IMR-90 (cell line): Measurements from ENCODE around the gene ALDH5A1. TPM values are rescaled to one million over a fixed set of nuclear protein-coding genes. Genes with fewer than 3 reads are reported as not detected.

ENCODE experiments used
- ATAC-seq: fragments of 200-7000 bp; cut with Tn5 transposase; 2 replicates; pipeline ENCODE4 v1.9.1; 2020; ENCODE audit warnings: low read depth, mild to moderate bottlenecking, moderate library complexity
- BruUV-seq: library from RNA; stranded (reverse); fragments of 400-500 nt; replicated peaks from 2 replicates; lab custom pipeline; 2021; lab: Mats Ljungman, UMichigan
- CTCF ChIA-PET: fragments of 300-600 bp; formaldehyde crosslinking; extraction: SDS; loops from one replicate; lab custom pipeline; 2021; ENCODE audit warnings: antibody characterized with exemption; lab: Yijun Ruan, JAX
- POLR2A ChIA-PET: fragments of 300-600 bp; sonication (Branson Sonifier 250); formaldehyde crosslinking; loops from one replicate; lab custom pipeline; 2022; ENCODE audit warnings: antibody characterized with exemption; ENCODE audit not compliant: unreplicated experiment; lab: Charles Lee
- DNase-seq: peaks from one replicate; pipeline ENCODE4 v3.0.0; 2013
- H2AFZ ChIP-seq: replicated peaks from 2 replicates; pipeline ENCODE3; 2013; ENCODE audit warnings: low read length, mild to moderate bottlenecking; ENCODE audit not compliant: poor library complexity
- H2AK5ac ChIP-seq: 2 replicates; pipeline ENCODE4 v1.6.1; 2013; ENCODE audit warnings: low read depth, low read length, inconsistent platforms
- H2AK9ac ChIP-seq: replicated peaks from 2 replicates; pipeline ENCODE3; 2013; ENCODE audit warnings: mild to moderate bottlenecking, low read depth, low read length, moderate library complexity; ENCODE audit not compliant: poor library complexity
- H2BK120ac ChIP-seq: 2 replicates; pipeline ENCODE4 v1.6.1; 2013; ENCODE audit warnings: low read depth, low read length, inconsistent platforms
- H2BK15ac ChIP-seq: 3 replicates; pipeline ENCODE4 v1.6.1; 2013; ENCODE audit warnings: low read depth, low read length, inconsistent platforms
- H2BK20ac ChIP-seq: 2 replicates; pipeline ENCODE4 v1.6.1; 2013; ENCODE audit warnings: low read depth, mild to moderate bottlenecking, inconsistent platforms, low read length, moderate library complexity
- H2BK5ac ChIP-seq: 2 replicates; pipeline ENCODE4 v1.6.1; 2013; ENCODE audit warnings: mild to moderate bottlenecking, low read depth, low read length, inconsistent platforms; ENCODE audit not compliant: poor library complexity, severe bottlenecking
- H3K14ac ChIP-seq: replicated peaks from 2 replicates; pipeline ENCODE4 v1.6.1; 2013; ENCODE audit warnings: low read depth, low read length, inconsistent platforms
- H3K18ac ChIP-seq: 2 replicates; pipeline ENCODE4 v1.6.1; 2013; ENCODE audit warnings: low read depth, low read length, control low read depth
- H3K23ac ChIP-seq: 2 replicates; pipeline ENCODE4 v1.6.1; 2013; ENCODE audit warnings: low read depth, low read length, inconsistent platforms
- H3K27ac ChIP-seq: 2 replicates; pipeline ENCODE4 v1.5.1; 2013; ENCODE audit warnings: mild to moderate bottlenecking, control low read depth, low read length; ENCODE audit not compliant: insufficient read depth
- H3K27me3 ChIP-seq: 2 replicates; pipeline ENCODE4 v1.6.1; 2013; ENCODE audit warnings: low read length; ENCODE audit not compliant: control insufficient read depth, insufficient read depth
- H3K36me3 ChIP-seq: 2 replicates; pipeline ENCODE4 v1.6.1; 2013; ENCODE audit warnings: low read length, mixed read lengths; ENCODE audit not compliant: control insufficient read depth, insufficient read depth
- H3K4ac ChIP-seq: 2 replicates; pipeline ENCODE4 v1.6.1; 2013; ENCODE audit warnings: low read depth, low read length, inconsistent platforms
- H3K4me1 ChIP-seq: 2 replicates; pipeline ENCODE4 v1.6.1; 2013; ENCODE audit warnings: low read length, mixed read lengths; ENCODE audit not compliant: control insufficient read depth, insufficient read depth
- H3K4me2 ChIP-seq: 2 replicates; pipeline ENCODE4 v1.6.1; 2013; ENCODE audit warnings: low read depth, mild to moderate bottlenecking, control low read depth, low read length, moderate library complexity
- H3K4me3 ChIP-seq: 2 replicates; pipeline ENCODE4 v1.5.1; 2013; ENCODE audit warnings: low read depth, mild to moderate bottlenecking, control low read depth, low read length, moderate library complexity; ENCODE audit not compliant: insufficient read depth
- H3K56ac ChIP-seq: 2 replicates; pipeline ENCODE4 v1.6.1; 2013; ENCODE audit warnings: low read length, inconsistent platforms; ENCODE audit not compliant: insufficient read depth; ENCODE audit errors: extremely low read depth
- H3K79me1 ChIP-seq, 2 experiments: 2 replicates each; pipeline ENCODE4 v1.6.1; 2013; ENCODE audit warnings: low read length in 2 of 2, inconsistent platforms in 1 of 2, low read depth in 1 of 2
- H3K9ac ChIP-seq: 2 replicates; pipeline ENCODE4 v1.6.1; 2013; ENCODE audit warnings: low read depth, low read length, control low read depth
- H3K9me1 ChIP-seq: 2 replicates; pipeline ENCODE4 v1.6.1; 2013; ENCODE audit warnings: low read length, inconsistent platforms; ENCODE audit not compliant: insufficient read depth
- H3K9me3 ChIP-seq: 2 replicates; pipeline ENCODE4 v1.6.1; 2013; ENCODE audit warnings: low read length; ENCODE audit not compliant: control insufficient read depth, insufficient read depth
- H4K20me1 ChIP-seq: 2 replicates; pipeline ENCODE4 v1.6.1; 2013; ENCODE audit warnings: low read length, inconsistent platforms; ENCODE audit not compliant: insufficient read depth
- H4K5ac ChIP-seq: 2 replicates; pipeline ENCODE4 v1.6.1; 2013; ENCODE audit warnings: mild to moderate bottlenecking, low read depth, low read length, control low read depth
- H4K8ac ChIP-seq, 2 experiments: 2 replicates each; pipeline ENCODE4 v1.6.1; 2013; ENCODE audit warnings: low read depth in 2 of 2, low read length in 2 of 2, control low read depth in 1 of 2, inconsistent platforms in 1 of 2
- H4K91ac ChIP-seq: 2 replicates; pipeline ENCODE4 v1.6.1; 2013; ENCODE audit warnings: low read depth, low read length, inconsistent platforms; ENCODE audit not compliant: insufficient read depth
- CEBPB ChIP-seq: IDR thresholded peaks from 2 replicates; pipeline ENCODE4 v1.6.1; 2012; ENCODE audit warnings: low read depth, low read length, improper control_type of control experiment
- CHD1 ChIP-seq: IDR thresholded peaks from 2 replicates; pipeline ENCODE4 v1.6.1; 2012; ENCODE audit warnings: low read depth, low read length, improper control_type of control experiment
- MAZ ChIP-seq: IDR thresholded peaks from 2 replicates; pipeline ENCODE4 v1.6.1; 2012; ENCODE audit warnings: low read depth, mild to moderate bottlenecking, low read length, improper control_type of control experiment, moderate library complexity, borderline replicate concordance
- MXI1 ChIP-seq: IDR thresholded peaks from 2 replicates; pipeline ENCODE4 v1.6.1; 2012; ENCODE audit warnings: low read depth, mild to moderate bottlenecking, low read length, moderate library complexity, borderline replicate concordance
- RAD21 ChIP-seq: IDR thresholded peaks from 2 replicates; pipeline ENCODE4 v1.6.1; 2012; ENCODE audit warnings: low read length, improper control_type of control experiment
- dilution Hi-C: fragments of 300-500 bp; cut with HindIII; formaldehyde crosslinking; loops from one replicate; pipeline ENCODE4 v1.14.3; 2018; ENCODE audit warnings: low sequenced_read_pairs; ENCODE audit not compliant: unreplicated experiment
- in situ Hi-C: fragments of 300-500 bp; cut with MboI; formaldehyde crosslinking; loops from 3 replicates; pipeline ENCODE4 v1.14.3; 2019; ENCODE audit warnings: low sequenced_read_pairs, inconsistent platforms, mixed read lengths
- intact Hi-C: fragments of 100-400 bp; cut with micrococcal nuclease; formaldehyde crosslinking; loops from 2 replicates; pipeline ENCODE4 v1.10.0; 2022
- polyA plus RNA-seq, 3 experiments: library from polyadenylated mRNA; depleted of rRNA; stranded (reverse); fragments of >200 nt; gene quantifications; 2 replicates each; pipeline ENCODE4 v1.2.3, GENCODE V29; 2012; ENCODE audit warnings: low replicate concordance in 1 of 3
- total RNA-seq: library from RNA; depleted of rRNA; stranded (reverse); fragments of >200 nt; gene quantifications from 2 replicates; pipeline ENCODE4 v1.2.3, GENCODE V29; 2012
- TF ChIP-seq, protein P1 (sequence below): fragments of 150-350 bp; IDR thresholded peaks from 2 replicates; pipeline ENCODE4 v1.6.1; 2016; ENCODE audit warnings: low read depth, mild to moderate bottlenecking, low read length, moderate library complexity, borderline replicate concordance

ALDH5A1 gene
- total and polyA plus RNA-seq, 2 of the 4 experiments (the other 2 are of a cell fraction) = 0.36 to 0.48 TPM

DNA sequence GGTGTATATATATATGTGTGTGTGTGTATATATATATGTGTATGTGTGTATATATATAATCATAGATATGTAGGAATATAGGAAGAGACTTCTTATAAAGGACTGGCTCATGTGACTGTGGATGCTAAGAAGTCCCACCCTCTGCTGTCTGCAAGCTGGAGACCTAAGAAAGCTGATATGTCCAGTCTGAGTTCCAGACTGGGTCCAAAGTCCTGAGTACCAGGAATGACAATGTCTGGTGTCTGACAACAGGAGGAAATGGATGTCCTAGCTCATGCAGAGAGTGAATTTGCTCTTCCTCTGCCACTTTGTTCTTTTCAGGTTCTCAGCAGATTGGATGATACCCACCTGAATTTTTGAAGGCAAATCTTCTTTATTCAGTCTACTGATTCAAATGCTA lies 7.1 kb downstream of the ALDH5A1 start:
- Histone ChIP-seq H3K79me1 (no peaks in the 10 kb centered on the region), H3K27me3 (no peaks in the 10 kb centered on the region; the same call in 1 of the 2 replicates), H3K18ac (no peak overlapping the region), H3K14ac (no peak overlapping the region), H2BK15ac (no peak overlapping the region), H2BK5ac (no peak overlapping the region), H2AK9ac (peak overlapping the region; percentile 65), H2AFZ (no peak overlapping the region), H4K8ac (no peak overlapping the region), H3K4ac (no peak overlapping the region), H4K5ac (no peak overlapping the region), H4K91ac (no peak overlapping the region), H3K9me1 (no peaks in the 10 kb centered on the region), H3K36me3 (no peaks in the 10 kb centered on the region), H3K4me1 (no peaks in the 10 kb centered on the region), H3K27ac (no peak overlapping the region), H3K4me3 (no peak overlapping the region), H3K56ac (no peak overlapping the region), H2BK20ac (no peak overlapping the region), H3K9ac (no peak overlapping the region), H2BK120ac (no peak overlapping the region), H4K20me1 (no peaks in the 10 kb centered on the region), H3K4me2 (no peak overlapping the region), H3K9me3 (no peaks in the 10 kb centered on the region), H2AK5ac (no peak overlapping the region), H3K23ac (no peak overlapping the region)
- ATAC-seq (no peak), DNase-seq (no peak)
- ChIA-PET POLR2A (no interaction called here), CTCF (interaction anchor here (1.4 kb wide), 2 partner anchors 10 to 19 kb away, joined by 3 read pairs; no protein-coding TSS in a partner anchor)
- in situ Hi-C loops = no loop called here
- intact Hi-C loops = no loop called here
- dilution Hi-C loops = no loop called here
- BruUV-seq = no TSS peak
- TF ChIP-seq MXI1 = no peak
- TF ChIP-seq RAD21 = no peak
- TF ChIP-seq CEBPB = no peak
- no peak for TF ChIP-seq CHD1
- no peak for TF ChIP-seq MAZ
- TF ChIP-seq, protein P1, sequence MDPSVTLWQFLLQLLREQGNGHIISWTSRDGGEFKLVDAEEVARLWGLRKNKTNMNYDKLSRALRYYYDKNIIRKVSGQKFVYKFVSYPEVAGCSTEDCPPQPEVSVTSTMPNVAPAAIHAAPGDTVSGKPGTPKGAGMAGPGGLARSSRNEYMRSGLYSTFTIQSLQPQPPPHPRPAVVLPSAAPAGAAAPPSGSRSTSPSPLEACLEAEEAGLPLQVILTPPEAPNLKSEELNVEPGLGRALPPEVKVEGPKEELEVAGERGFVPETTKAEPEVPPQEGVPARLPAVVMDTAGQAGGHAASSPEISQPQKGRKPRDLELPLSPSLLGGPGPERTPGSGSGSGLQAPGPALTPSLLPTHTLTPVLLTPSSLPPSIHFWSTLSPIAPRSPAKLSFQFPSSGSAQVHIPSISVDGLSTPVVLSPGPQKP = no peak
